HEK293 (cell line): Measurements from ENCODE around the gene VSTM2L.

Experiments
- CTCF ChIA-PET: fragments of 350-600 bp; formaldehyde crosslinking; extraction: SDS; loops from one replicate; lab custom pipeline; 2021; ENCODE audit warnings: antibody characterized with exemption; lab: Yijun Ruan, JAX
- POLR2A ChIA-PET: fragments of 300-600 bp; formaldehyde crosslinking; extraction: SDS; loops from one replicate; lab custom pipeline; 2020; ENCODE audit warnings: antibody characterized with exemption, inconsistent platforms; lab: Yijun Ruan, JAX
- H3K27ac ChIP-seq: fragments of 200-500 bp; sonication (Bioruptor generic); 2 replicates; pipeline ENCODE4 v1.5.1; 2014; ENCODE audit warnings: low read depth, low read length, control low read depth, inconsistent platforms; ENCODE audit errors: extremely low read depth
- H3K36me3 ChIP-seq, 2 experiments: fragments of 200-500 bp in 1 of 2; sonication (Bioruptor generic) in 1 of 2; 1 replicate in 1 of 2; 2 replicates in 1 of 2; pipeline ENCODE4 v1.5.1; 2014 to 2017; ENCODE audit warnings: inconsistent platforms in 2 of 2, low read length in 2 of 2; ENCODE audit not compliant: control insufficient read depth in 2 of 2, insufficient read depth in 1 of 2
- H3K4me1 ChIP-seq: fragments of 200-500 bp; sonication (Bioruptor generic); 2 replicates; pipeline ENCODE4 v1.5.1; 2014; ENCODE audit warnings: mild to moderate bottlenecking, low read length, inconsistent platforms; ENCODE audit not compliant: control insufficient read depth, insufficient read depth
- H3K4me3 ChIP-seq: 2 replicates; pipeline ENCODE4 v1.5.1; 2011; ENCODE audit warnings: low read depth, mild to moderate bottlenecking, control low read depth, low read length, moderate library complexity
- H3K9me3 ChIP-seq: fragments of 200-500 bp; sonication (Bioruptor generic); 2 replicates; pipeline ENCODE4 v1.5.1; 2014; ENCODE audit warnings: low read depth, low read length, inconsistent platforms; ENCODE audit not compliant: control insufficient read depth, insufficient read depth
- GLIS1 ChIP-seq: fragments of 450-650 bp; formaldehyde crosslinking; IDR thresholded peaks from 2 replicates; pipeline ENCODE4 v1.5.1; 2016; ENCODE audit warnings: missing biosample characterization, missing genetic modification characterization
- HOXD13 ChIP-seq: sonication (generic); formaldehyde crosslinking; IDR thresholded peaks from 2 replicates; pipeline ENCODE4 v1.8.0; 2022; ENCODE audit warnings: missing genetic modification reagents, borderline replicate concordance
- KLF1 ChIP-seq: fragments of 450-650 bp; formaldehyde crosslinking; IDR thresholded peaks from 2 replicates; pipeline ENCODE4 v1.5.1; 2016; ENCODE audit warnings: missing biosample characterization, missing genetic modification characterization
- MZF1 ChIP-seq: fragments of 450-650 bp; formaldehyde crosslinking; IDR thresholded peaks from 2 replicates; pipeline ENCODE4 v1.5.1; 2017; ENCODE audit warnings: missing biosample characterization, missing genetic modification characterization, borderline replicate concordance
- OSR2 ChIP-seq: fragments of 450-650 bp; formaldehyde crosslinking; IDR thresholded peaks from 2 replicates; pipeline ENCODE4 v1.5.1; 2016; ENCODE audit warnings: missing biosample characterization, missing genetic modification characterization
- TRIM28 ChIP-seq: IDR thresholded peaks from 2 replicates; pipeline ENCODE4 v1.6.1; 2011; ENCODE audit warnings: low read length, control low read depth, borderline replicate concordance
- WT1 ChIP-seq: fragments of 450-650 bp; formaldehyde crosslinking; IDR thresholded peaks from 2 replicates; pipeline ENCODE4 v1.5.1; 2016; ENCODE audit warnings: missing biosample characterization, missing genetic modification characterization
- YY2 ChIP-seq: fragments of 450-650 bp; formaldehyde crosslinking; IDR thresholded peaks from 2 replicates; pipeline ENCODE4 v1.5.1; 2016; ENCODE audit warnings: missing biosample characterization, missing genetic modification characterization
- ZBTB8A ChIP-seq: fragments of 450-650 bp; formaldehyde crosslinking; IDR thresholded peaks from 2 replicates; pipeline ENCODE4 v1.5.1; 2016; ENCODE audit warnings: missing biosample characterization, missing genetic modification characterization
- ZFHX2 ChIP-seq: fragments of 450-650 bp; formaldehyde crosslinking; conservative IDR thresholded peaks from 2 replicates; pipeline ENCODE4 v1.5.1; 2016; ENCODE audit warnings: missing biosample characterization, missing genetic modification characterization
- ZIC2 ChIP-seq: fragments of 450-650 bp; formaldehyde crosslinking; IDR thresholded peaks from 2 replicates; pipeline ENCODE4 v1.5.1; 2016; ENCODE audit warnings: missing biosample characterization, missing genetic modification characterization
- ZNF248 ChIP-seq: fragments of 450-650 bp; formaldehyde crosslinking; IDR thresholded peaks from 2 replicates; pipeline ENCODE4 v1.5.1; 2017; ENCODE audit warnings: missing biosample characterization, missing genetic modification characterization
- ZNF274 ChIP-seq, 2 experiments: fragments of 200-500 bp in 1 of 2; fragments of 450-650 bp in 1 of 2; sonication (Bioruptor generic) in 1 of 2; formaldehyde crosslinking in 1 of 2; IDR thresholded peaks; 2 replicates each; pipeline versions ENCODE4 v1.5.1 to v1.6.1; 2014 to 2016; ENCODE audit warnings: borderline replicate concordance in 1 of 2, inconsistent platforms in 1 of 2, low read length in 1 of 2, missing biosample characterization in 1 of 2, missing genetic modification characterization in 1 of 2
- ZNF341 ChIP-seq: fragments of 450-650 bp; formaldehyde crosslinking; IDR thresholded peaks from 2 replicates; pipeline ENCODE4; 2016; ENCODE audit warnings: low read depth, missing biosample characterization, missing genetic modification characterization
- ZNF423 ChIP-seq: fragments of 450-650 bp; formaldehyde crosslinking; IDR thresholded peaks from 2 replicates; pipeline ENCODE4 v1.5.1; 2016; ENCODE audit warnings: missing biosample characterization, missing genetic modification characterization
- ZNF426 ChIP-seq: fragments of 450-650 bp; formaldehyde crosslinking; IDR thresholded peaks from 2 replicates; pipeline ENCODE4 v1.5.1; 2017; ENCODE audit warnings: missing biosample characterization, missing genetic modification characterization, mild to moderate bottlenecking, inconsistent platforms, moderate library complexity
- ZNF510 ChIP-seq: fragments of 450-650 bp; formaldehyde crosslinking; IDR thresholded peaks from 2 replicates; pipeline ENCODE4 v1.5.1; 2018; ENCODE audit warnings: mild to moderate bottlenecking, missing genetic modification characterization, missing biosample characterization; ENCODE audit not compliant: insufficient replicate concordance
- ZNF549 ChIP-seq: fragments of 450-650 bp; IDR thresholded peaks from 2 replicates; pipeline ENCODE4 v1.5.1; 2018; ENCODE audit warnings: missing biosample characterization, missing genetic modification characterization, mild to moderate bottlenecking, inconsistent platforms, moderate library complexity
- ZNF555 ChIP-seq: fragments of 450-650 bp; formaldehyde crosslinking; conservative IDR thresholded peaks from 2 replicates; pipeline ENCODE4 v1.5.1; 2017; ENCODE audit warnings: missing biosample characterization, mild to moderate bottlenecking, missing genetic modification characterization, inconsistent platforms
- ZNF560 ChIP-seq: fragments of 450-650 bp; formaldehyde crosslinking; IDR thresholded peaks from 2 replicates; pipeline ENCODE4 v1.5.1; 2017; ENCODE audit warnings: missing biosample characterization, missing genetic modification characterization, borderline replicate concordance
- ZNF561 ChIP-seq: fragments of 450-650 bp; IDR thresholded peaks from 2 replicates; pipeline ENCODE4 v1.5.1; 2018; ENCODE audit warnings: missing biosample characterization, missing genetic modification characterization, borderline replicate concordance
- ZNF585B ChIP-seq: fragments of 450-650 bp; formaldehyde crosslinking; IDR thresholded peaks from 2 replicates; pipeline ENCODE4 v1.5.1; 2016; ENCODE audit warnings: missing biosample characterization, missing genetic modification characterization
- ZNF629 ChIP-seq: fragments of 450-650 bp; formaldehyde crosslinking; IDR thresholded peaks from 2 replicates; pipeline ENCODE4 v1.5.1; 2017; ENCODE audit warnings: missing biosample characterization, missing genetic modification characterization
- ZNF654 ChIP-seq: fragments of 450-650 bp; formaldehyde crosslinking; IDR thresholded peaks from 2 replicates; pipeline ENCODE4 v1.5.1; 2016; ENCODE audit warnings: low read depth, missing biosample characterization, missing genetic modification characterization
- ZNF768 ChIP-seq: fragments of 450-650 bp; formaldehyde crosslinking; IDR thresholded peaks from 2 replicates; pipeline ENCODE4 v1.5.1; 2018; ENCODE audit warnings: missing biosample characterization, mild to moderate bottlenecking, missing genetic modification characterization
- ZNF776 ChIP-seq: fragments of 450-650 bp; formaldehyde crosslinking; IDR thresholded peaks from 2 replicates; pipeline ENCODE4 v1.5.0; 2017; ENCODE audit warnings: missing biosample characterization, missing genetic modification characterization, borderline replicate concordance
- TF ChIP-seq, protein P1 (sequence below): fragments of 450-650 bp; formaldehyde crosslinking; IDR thresholded peaks from 2 replicates; pipeline ENCODE4 v1.5.1; 2017; ENCODE audit warnings: missing biosample characterization, mild to moderate bottlenecking, missing genetic modification characterization, moderate library complexity
- TF ChIP-seq, protein P2 (sequence below): fragments of 450-650 bp; formaldehyde crosslinking; IDR thresholded peaks from 2 replicates; pipeline ENCODE4 v1.5.1; 2016; ENCODE audit warnings: missing biosample characterization, missing genetic modification characterization
- TF ChIP-seq, protein P3 (sequence below): fragments of 450-650 bp; formaldehyde crosslinking; IDR thresholded peaks from 2 replicates; pipeline ENCODE4 v1.5.1; 2017; ENCODE audit warnings: missing biosample characterization, missing genetic modification characterization

Gene VSTM2L

DNA sequence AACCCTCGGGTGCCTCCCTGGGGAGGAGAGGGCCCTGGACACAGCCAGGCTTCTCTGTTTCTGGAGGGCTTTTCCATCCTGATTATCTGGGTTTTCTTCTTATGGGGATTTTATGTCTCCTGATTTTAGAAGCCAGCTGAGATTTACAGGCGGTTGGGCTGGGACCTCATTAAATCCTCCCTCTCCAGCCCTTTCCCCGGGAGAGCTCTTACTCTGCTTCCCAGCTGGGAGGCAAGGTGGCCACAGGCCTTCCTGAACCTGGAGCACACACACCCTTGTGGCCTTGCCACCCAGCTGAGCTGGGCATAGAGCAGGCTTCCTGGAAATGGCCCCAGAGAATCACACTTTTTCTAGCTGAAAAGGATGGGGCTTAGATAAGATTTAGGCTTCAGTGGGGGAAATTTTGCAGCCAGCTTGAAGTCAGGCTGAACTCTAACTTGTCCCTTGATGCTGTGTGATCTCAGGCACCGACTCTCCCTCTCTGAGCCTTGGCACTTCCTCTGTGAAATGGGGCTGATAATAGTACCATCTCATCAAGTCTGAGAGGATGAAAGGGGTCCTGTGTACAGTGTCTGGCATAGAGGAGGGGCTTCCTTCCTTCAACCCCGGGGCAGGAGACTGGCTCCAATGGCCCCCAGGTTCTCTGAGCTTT, 16.6 kb downstream of the VSTM2L start:
- Histone ChIP-seq H3K27ac (no peak overlapping the region), H3K9me3 (no peaks in the 10 kb centered on the region)
- TF ChIP-seq ZNF341 (peak; percentile 35; the same call in 1 of the 2 replicates), ZNF654 (tag by site-specific recombination) (no peak), ZNF768 (0 out of 2 replicates have a peak, but pooled peaks have one; percentile 57), ZNF585B (tag by site-specific recombination) (no peak), ZIC2 (peak; percentile 76), TRIM28 (0 out of 2 replicates have a peak, but pooled peaks have one; percentile 3), ZBTB8A (peak; percentile 66), HOXD13 (CRISPR knock-in tag) (no peak), ZNF423 (tag by site-specific recombination) (peak; percentile 41; the same call in 1 of the 2 replicates), GLIS1 (tag by site-specific recombination) (peak; percentile 18; the same call in 1 of the 2 replicates)
- TF ChIP-seq, protein P1, sequence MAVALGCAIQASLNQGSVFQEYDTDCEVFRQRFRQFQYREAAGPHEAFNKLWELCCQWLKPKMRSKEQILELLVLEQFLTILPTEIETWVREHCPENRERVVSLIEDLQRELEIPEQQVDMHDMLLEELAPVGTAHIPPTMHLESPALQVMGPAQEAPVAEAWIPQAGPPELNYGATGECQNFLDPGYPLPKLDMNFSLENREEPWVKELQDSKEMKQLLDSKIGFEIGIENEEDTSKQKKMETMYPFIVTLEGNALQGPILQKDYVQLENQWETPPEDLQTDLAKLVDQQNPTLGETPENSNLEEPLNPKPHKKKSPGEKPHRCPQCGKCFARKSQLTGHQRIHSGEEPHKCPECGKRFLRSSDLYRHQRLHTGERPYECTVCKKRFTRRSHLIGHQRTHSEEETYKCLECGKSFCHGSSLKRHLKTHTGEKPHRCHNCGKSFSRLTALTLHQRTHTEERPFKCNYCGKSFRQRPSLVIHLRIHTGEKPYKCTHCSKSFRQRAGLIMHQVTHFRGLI (tag by site-specific recombination), result peak; percentile 99
- TF ChIP-seq, all 188 proteins: peak for 8
- CTCF ChIA-PET, result interaction anchor here (1.0 to 1.1 kb wide), 2 partner anchors 302 to 306 kb away, joined by 3 to 5 read pairs; no protein-coding TSS in a partner anchor
- Histone ChIP-seq H3K4me3 (no peak overlapping the region), H3K36me3 (no peaks in the 10 kb centered on the region), H3K4me1 (0 out of 2 replicates have a peak, but pooled peaks cover 3% of the 10 kb centered on the region)
- POLR2A ChIA-PET, result no interaction called here

DNA sequence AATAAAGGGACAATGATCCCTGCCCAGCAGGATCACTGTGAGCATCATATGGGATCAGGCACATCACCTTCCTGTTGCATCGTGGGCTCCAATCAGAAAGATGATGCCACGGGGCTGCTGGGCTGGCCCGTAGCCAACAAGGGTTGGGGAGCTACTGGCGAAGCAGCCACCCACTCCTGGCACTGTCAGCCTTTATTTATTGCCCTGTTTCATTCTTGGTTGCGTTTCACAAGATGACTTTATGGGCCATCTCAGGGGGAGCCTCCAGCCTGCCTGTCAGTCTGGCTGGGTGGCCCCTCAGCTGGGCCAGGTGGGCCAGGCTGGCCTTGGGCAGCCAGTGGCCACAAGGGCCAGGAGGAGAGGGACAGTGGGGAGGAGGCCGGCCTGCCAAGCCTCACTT, 17.3 kb downstream of the VSTM2L start:
- CTCF ChIA-PET, result no interaction called here
- Histone ChIP-seq H3K27ac (no peak overlapping the region), H3K4me3 (no peak overlapping the region), H3K9me3 (no peaks in the 10 kb centered on the region), H3K4me1 (0 out of 2 replicates have a peak, but pooled peaks cover 3% of the 10 kb centered on the region), H3K36me3 (no peaks in the 10 kb centered on the region)
- POLR2A ChIA-PET, result no interaction called here
- TF ChIP-seq ZNF629 (tag by site-specific recombination) (no peak), WT1 (tag by site-specific recombination) (no peak), ZNF776 (tag by site-specific recombination) (no peak), OSR2 (tag by site-specific recombination) (peak; percentile 91), TRIM28 (no peak), YY2 (tag by site-specific recombination) (no peak), KLF1 (no peak), ZNF560 (tag by site-specific recombination) (no peak), ZNF549 (tag by site-specific recombination) (no peak), ZNF426 (tag by site-specific recombination) (no peak), ZNF561 (tag by site-specific recombination) (no peak), ZNF510 (no peak), ZFHX2 (tag by site-specific recombination) (peak; percentile 77), ZIC2 (peak; percentile 33; the same call in 1 of the 2 replicates), ZNF274 (IDR thresholded peaks at IDR 0.05; ENCODE audit: low read length) (no peak), ZNF274 (tag by site-specific recombination; IDR thresholded peaks at IDR 0.05; ENCODE audit: borderline replicate concordance) (no peak), ZNF555 (no peak), ZNF248 (tag by site-specific recombination) (no peak), MZF1 (tag by site-specific recombination) (no peak)
- TF ChIP-seq, protein P2, sequence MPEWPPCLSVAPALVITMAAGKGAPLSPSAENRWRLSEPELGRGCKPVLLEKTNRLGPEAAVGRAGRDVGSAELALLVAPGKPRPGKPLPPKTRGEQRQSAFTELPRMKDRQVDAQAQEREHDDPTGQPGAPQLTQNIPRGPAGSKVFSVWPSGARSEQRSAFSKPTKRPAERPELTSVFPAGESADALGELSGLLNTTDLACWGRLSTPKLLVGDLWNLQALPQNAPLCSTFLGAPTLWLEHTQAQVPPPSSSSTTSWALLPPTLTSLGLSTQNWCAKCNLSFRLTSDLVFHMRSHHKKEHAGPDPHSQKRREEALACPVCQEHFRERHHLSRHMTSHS (tag by site-specific recombination), result no peak
- TF ChIP-seq, protein P3, sequence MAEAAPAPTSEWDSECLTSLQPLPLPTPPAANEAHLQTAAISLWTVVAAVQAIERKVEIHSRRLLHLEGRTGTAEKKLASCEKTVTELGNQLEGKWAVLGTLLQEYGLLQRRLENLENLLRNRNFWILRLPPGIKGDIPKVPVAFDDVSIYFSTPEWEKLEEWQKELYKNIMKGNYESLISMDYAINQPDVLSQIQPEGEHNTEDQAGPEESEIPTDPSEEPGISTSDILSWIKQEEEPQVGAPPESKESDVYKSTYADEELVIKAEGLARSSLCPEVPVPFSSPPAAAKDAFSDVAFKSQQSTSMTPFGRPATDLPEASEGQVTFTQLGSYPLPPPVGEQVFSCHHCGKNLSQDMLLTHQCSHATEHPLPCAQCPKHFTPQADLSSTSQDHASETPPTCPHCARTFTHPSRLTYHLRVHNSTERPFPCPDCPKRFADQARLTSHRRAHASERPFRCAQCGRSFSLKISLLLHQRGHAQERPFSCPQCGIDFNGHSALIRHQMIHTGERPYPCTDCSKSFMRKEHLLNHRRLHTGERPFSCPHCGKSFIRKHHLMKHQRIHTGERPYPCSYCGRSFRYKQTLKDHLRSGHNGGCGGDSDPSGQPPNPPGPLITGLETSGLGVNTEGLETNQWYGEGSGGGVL, result 0 out of 2 replicates have a peak, but pooled peaks have one; percentile 10
